ENCODE data around the gene SEPTIN11.

The SEPTIN11 gene

GRCh38 chr4:76972306-76972705 lies 22.8 kb downstream of the SEPTIN11 start:
- H3K9me3 ChIP-seq, result peaks cover 20% of the 10 kb centered on the region
- H3K4me2 ChIP-seq, result no peak overlapping the region
- no peak overlapping the region for H3K9ac ChIP-seq
- peaks cover 40% of the 10 kb centered on the region for H4K20me1 ChIP-seq
- no peak overlapping the region for H3K27ac ChIP-seq
- no peaks in the 10 kb centered on the region for H3K27me3 ChIP-seq
- H3K4me3 ChIP-seq, result no peak overlapping the region
- H3K36me3 ChIP-seq, result peaks cover 42% of the 10 kb centered on the region
- no peaks in the 10 kb centered on the region for H3K4me1 ChIP-seq
- TF ChIP-seq Cebpa-rat (IDR thresholded peaks at IDR 0.05), result no peak

GRCh38 chr4:76974150-76974549 lies 24.6 kb downstream of the SEPTIN11 start:
- Histone ChIP-seq H3K27ac (no peak overlapping the region), H3K9me3 (peaks cover 16% of the 10 kb centered on the region), H3K36me3 (peaks cover 54% of the 10 kb centered on the region), H3K4me3 (no peak overlapping the region), H3K27me3 (no peaks in the 10 kb centered on the region), H3K9ac (no peak overlapping the region), H3K4me2 (no peak overlapping the region), H3K4me1 (peaks cover 7% of the 10 kb centered on the region; the same call in 1 of the 2 replicates), H4K20me1 (peaks cover 40% of the 10 kb centered on the region)
- no peak for TF ChIP-seq Cebpa-rat (IDR thresholded peaks at IDR 0.05)

GRCh38 chr4:76977113-76977512 lies 27.6 kb downstream of the SEPTIN11 start:
- no peak for TF ChIP-seq Cebpa-rat (IDR thresholded peaks at IDR 0.05)
- Histone ChIP-seq H3K9me3 (peaks cover 16% of the 10 kb centered on the region), H3K36me3 (peaks cover 60% of the 10 kb centered on the region), H3K4me3 (no peak overlapping the region), H3K27me3 (no peaks in the 10 kb centered on the region), H4K20me1 (peaks cover 28% of the 10 kb centered on the region), H3K9ac (no peak overlapping the region), H3K4me2 (no peak overlapping the region), H3K27ac (no peak overlapping the region), H3K4me1 (peaks cover 15% of the 10 kb centered on the region)

- H3K27ac ChIP-seq, result no peak overlapping the region
- H3K9me3 ChIP-seq, result peaks cover 16% of the 10 kb centered on the region
- H3K4me1 ChIP-seq, result peaks cover 22% of the 10 kb centered on the region
- no peak overlapping the region for H3K9ac ChIP-seq
- no peak overlapping the region for H3K4me2 ChIP-seq
- peaks cover 52% of the 10 kb centered on the region for H3K36me3 ChIP-seq
- no peak for TF ChIP-seq Cebpa-rat (IDR thresholded peaks at IDR 0.05)
- H3K4me3 ChIP-seq, result no peak overlapping the region
- peaks cover 26% of the 10 kb centered on the region for H4K20me1 ChIP-seq
- no peaks in the 10 kb centered on the region for H3K27me3 ChIP-seq
These were observed 28.3 kb downstream of the SEPTIN11 start for GRCh38 chr4:76977736-76978350.

- Histone ChIP-seq H3K9ac (no peak overlapping the region), H3K27ac (no peak overlapping the region), H3K36me3 (peaks cover 48% of the 10 kb centered on the region), H3K4me1 (peaks cover 36% of the 10 kb centered on the region), H3K4me2 (no peak overlapping the region), H3K27me3 (no peaks in the 10 kb centered on the region), H4K20me1 (peaks cover 18% of the 10 kb centered on the region; the same call in 1 of the 2 replicates), H3K9me3 (peaks cover 15% of the 10 kb centered on the region), H3K4me3 (no peak overlapping the region)
- TF ChIP-seq Cebpa-rat (IDR thresholded peaks at IDR 0.05), result no peak
These were observed 29.7 kb downstream of the SEPTIN11 start for GRCh38 chr4:76979236-76979635.

- H3K4me2 ChIP-seq, result no peak overlapping the region
- peaks cover 7% of the 10 kb centered on the region; the same call in 1 of the 2 replicates for H3K9me3 ChIP-seq
- H3K4me1 ChIP-seq, result peaks cover 43% of the 10 kb centered on the region
- H4K20me1 ChIP-seq, result peaks cover 24% of the 10 kb centered on the region; the same call in 1 of the 2 replicates
- H3K36me3 ChIP-seq, result peaks cover 46% of the 10 kb centered on the region
- H3K4me3 ChIP-seq, result no peak overlapping the region
- no peak overlapping the region for H3K9ac ChIP-seq
- no peak overlapping the region for H3K27ac ChIP-seq
- H3K27me3 ChIP-seq, result no peaks in the 10 kb centered on the region
- TF ChIP-seq Cebpa-rat (IDR thresholded peaks at IDR 0.05), result no peak
These were observed 30.7 kb downstream of the SEPTIN11 start for GRCh38 chr4:76980261-76980660.

GRCh38 chr4:76981644-76982043 lies 32.1 kb downstream of the SEPTIN11 start:
- Histone ChIP-seq H4K20me1 (peaks cover 31% of the 10 kb centered on the region; the same call in 1 of the 2 replicates), H3K4me3 (no peak overlapping the region), H3K27ac (no peak overlapping the region), H3K27me3 (no peaks in the 10 kb centered on the region), H3K9ac (no peak overlapping the region), H3K4me1 (peaks cover 43% of the 10 kb centered on the region), H3K9me3 (no peaks in the 10 kb centered on the region; the same call in 1 of the 2 replicates), H3K36me3 (peaks cover 38% of the 10 kb centered on the region), H3K4me2 (peak overlapping the region; percentile 46; the same call in 1 of the 2 replicates)
- TF ChIP-seq Cebpa-rat (IDR thresholded peaks at IDR 0.05), result no peak

GRCh38 chr4:76982638-76983584 lies 33.4 kb downstream of the SEPTIN11 start:
- TF ChIP-seq Cebpa-rat (IDR thresholded peaks at IDR 0.05), result no peak
- Histone ChIP-seq H3K4me1 (peaks cover 37% of the 10 kb centered on the region), H3K27ac (no peak overlapping the region), H3K36me3 (peaks cover 47% of the 10 kb centered on the region), H4K20me1 (peaks cover 41% of the 10 kb centered on the region), H3K27me3 (no peaks in the 10 kb centered on the region), H3K9ac (no peak overlapping the region), H3K9me3 (0 out of 2 replicates have a peak, but pooled peaks cover 4% of the 10 kb centered on the region), H3K4me2 (peak overlapping the region; percentile 53), H3K4me3 (no peak overlapping the region)

- Histone ChIP-seq H3K4me2 (peak overlapping the region; percentile 53), H3K36me3 (peaks cover 43% of the 10 kb centered on the region), H3K9me3 (peaks cover 9% of the 10 kb centered on the region; the same call in 1 of the 2 replicates), H3K27ac (no peak overlapping the region), H3K4me3 (0 out of 2 replicates have a peak overlapping the region, but pooled peaks have one; percentile 12), H3K9ac (no peak overlapping the region), H4K20me1 (peaks cover 43% of the 10 kb centered on the region), H3K4me1 (peaks cover 35% of the 10 kb centered on the region), H3K27me3 (no peaks in the 10 kb centered on the region)
- TF ChIP-seq Cebpa-rat (IDR thresholded peaks at IDR 0.05), result no peak
These were observed 34.6 kb downstream of the SEPTIN11 start for GRCh38 chr4:76984127-76984526.

GRCh38 chr4:76984788-76985211 lies 35.2 kb downstream of the SEPTIN11 start:
- Histone ChIP-seq H3K4me3 (no peak overlapping the region), H3K4me2 (peak overlapping the region; percentile 53), H3K36me3 (peaks cover 48% of the 10 kb centered on the region), H4K20me1 (peaks cover 43% of the 10 kb centered on the region), H3K4me1 (peaks cover 35% of the 10 kb centered on the region), H3K27ac (no peak overlapping the region), H3K9me3 (peaks cover 16% of the 10 kb centered on the region), H3K9ac (no peak overlapping the region), H3K27me3 (no peaks in the 10 kb centered on the region)
- no peak for TF ChIP-seq Cebpa-rat (IDR thresholded peaks at IDR 0.05)

All from BLaER1 (cell line).